ENCODE results near the gene DIAPH1.
A peak's percentile ranks its signal among the peaks of the same experiment; 100 is the strongest.

DIAPH1 gene

GRCh38 chr5:141476132-141476911 lies 142.5 kb downstream of the DIAPH1 start:
- peak; percentile 41 for DNase-seq

GRCh38 chr5:141475625-141476131 lies 143.1 kb downstream of the DIAPH1 start, which contains the start of gene PCDHGC3:
TSS of gene PCDHGC3 (plus strand) at chr5:141475966. CDS start at chr5:141476117, 151 bp downstream.
- DNase-seq = peak; percentile 74

- no peak for DNase-seq
Observed at GRCh38 chr5:141465351-141465750, 153.4 kb downstream of the DIAPH1 start.

All from hematopoietic multipotent progenitor cell treated with erythropoietin and hydrocortisone succinate and interleukin-3 and kit ligand, for 4 days (in vitro differentiated cells).